Muscle layer of colon (tissue), 2 donors: ENCODE measurements around the gene ADGRF3.
"Not testable (repeated sequence)": the region's sequence is repeated elsewhere in the genome, so short reads cannot be mapped to it uniquely, and the experiment has no call there.

Source experiments
- H3K27ac ChIP-seq: one replicate; pipeline ENCODE4 v1.7.0; 2013; ENCODE audit warnings: low read depth, mild to moderate bottlenecking, low read length, moderate library complexity
- H3K27me3 ChIP-seq, 2 donors: one replicate each; pipeline ENCODE4 v1.7.0; 2013; ENCODE audit warnings: low read length in 2 of 2, mild to moderate bottlenecking in 2 of 2; ENCODE audit not compliant: insufficient read depth in 2 of 2, control insufficient read depth in 1 of 2
- H3K36me3 ChIP-seq: one replicate; pipeline ENCODE4 v1.7.0; 2013; ENCODE audit warnings: mild to moderate bottlenecking, low read length; ENCODE audit not compliant: insufficient read depth
- H3K4me1 ChIP-seq: one replicate; pipeline ENCODE4 v1.7.0; 2013; ENCODE audit warnings: mild to moderate bottlenecking, low read length; ENCODE audit not compliant: insufficient read depth
- H3K4me3 ChIP-seq, 2 donors: one replicate each; pipeline ENCODE4 v1.7.0; 2013; ENCODE audit warnings: low read length in 2 of 2, low read depth in 1 of 2, mild to moderate bottlenecking in 1 of 2, moderate library complexity in 1 of 2
- H3K9ac ChIP-seq: one replicate; pipeline ENCODE4 v1.7.0; 2013; ENCODE audit warnings: low read length
- H3K9me3 ChIP-seq: one replicate; pipeline ENCODE4 v1.7.0; 2013; ENCODE audit warnings: mild to moderate bottlenecking, low read length
- donor health status: abdominal sarcoma.
- donor health status: Adenocarcinoma of cecum.

ADGRF3 gene

GRCh38 chr2:26270373-26270772 is 76.2 kb downstream of the ADGRF3 start:
- Histone ChIP-seq H3K9me3 (no peaks in the 10 kb centered on the region), H3K4me3 (no peak overlapping the region), H3K9ac (no peak overlapping the region), H3K27ac (no peak overlapping the region), H3K27me3 (no peaks in the 10 kb centered on the region), H3K36me3 (peaks cover 9% of the 10 kb centered on the region), H3K4me1 (peaks cover 11% of the 10 kb centered on the region)

- no peaks in the 10 kb centered on the region for H3K27me3 ChIP-seq
- H3K9me3 ChIP-seq, result no peaks in the 10 kb centered on the region
- H3K4me1 ChIP-seq, result peaks cover 11% of the 10 kb centered on the region
- H3K9ac ChIP-seq, result no peak overlapping the region
- no peak overlapping the region for H3K27ac ChIP-seq
- no peak overlapping the region for H3K4me3 ChIP-seq
- peaks cover 4% of the 10 kb centered on the region for H3K36me3 ChIP-seq
Observed at GRCh38 chr2:26269571-26270158, 76.9 kb downstream of the ADGRF3 start.

GRCh38 chr2:26268670-26269385 is 77.8 kb downstream of the ADGRF3 start:
- not testable (repeated sequence) for H3K36me3 ChIP-seq, H3K4me1 ChIP-seq, H3K27ac ChIP-seq

GRCh38 chr2:26268213-26268612 is 78.4 kb downstream of the ADGRF3 start:
- no peak overlapping the region for H3K27ac ChIP-seq
- no peak overlapping the region for H3K9ac ChIP-seq
- peaks cover 8% of the 10 kb centered on the region for H3K36me3 ChIP-seq
- no peaks in the 10 kb centered on the region for H3K4me1 ChIP-seq
- no peaks in the 10 kb centered on the region for H3K9me3 ChIP-seq
- H3K27me3 ChIP-seq, result no peaks in the 10 kb centered on the region
- H3K4me3 ChIP-seq, result no peak overlapping the region

More at GRCh38 chr2:26268670-26269385, 77.8 kb downstream of the ADGRF3 start:
- H3K9ac ChIP-seq, H3K4me3 ChIP-seq, H3K9me3 ChIP-seq, H3K27me3 ChIP-seq: not testable (repeated sequence)

GRCh38 chr2:26258836-26259235 is 87.8 kb downstream of the ADGRF3 start:
- not testable (repeated sequence) for H3K27ac ChIP-seq, H3K4me1 ChIP-seq, H3K4me3 ChIP-seq, H3K27me3 ChIP-seq, H3K9ac ChIP-seq, H3K9me3 ChIP-seq
- peaks cover 18% of the 10 kb centered on the region for H3K36me3 ChIP-seq
